Astrocyte of the cerebellum (primary cell): Measurements from ENCODE around the gene MORN1.

Experiments
- DNase-seq: peaks from one replicate; pipeline ENCODE4 v3.0.0-alpha.2; 2011; ENCODE audit warnings: low read depth
- H3K4me3 ChIP-seq: 2 replicates; pipeline ENCODE4 v1.5.1; 2011; ENCODE audit warnings: mild to moderate bottlenecking, low read depth, low read length, moderate library complexity
- CTCF ChIP-seq: IDR thresholded peaks from 2 replicates; pipeline ENCODE4 v1.5.1; 2012; ENCODE audit warnings: low read length, low read depth, moderate library complexity, mild to moderate bottlenecking; ENCODE audit errors: missing control alignments
- in situ Hi-C: cut with HindIII; loops from 2 replicates; pipeline ENCODE4 v1.10.0; 2017; ENCODE audit warnings: low sequenced_read_pairs

The MORN1 gene

DNA sequence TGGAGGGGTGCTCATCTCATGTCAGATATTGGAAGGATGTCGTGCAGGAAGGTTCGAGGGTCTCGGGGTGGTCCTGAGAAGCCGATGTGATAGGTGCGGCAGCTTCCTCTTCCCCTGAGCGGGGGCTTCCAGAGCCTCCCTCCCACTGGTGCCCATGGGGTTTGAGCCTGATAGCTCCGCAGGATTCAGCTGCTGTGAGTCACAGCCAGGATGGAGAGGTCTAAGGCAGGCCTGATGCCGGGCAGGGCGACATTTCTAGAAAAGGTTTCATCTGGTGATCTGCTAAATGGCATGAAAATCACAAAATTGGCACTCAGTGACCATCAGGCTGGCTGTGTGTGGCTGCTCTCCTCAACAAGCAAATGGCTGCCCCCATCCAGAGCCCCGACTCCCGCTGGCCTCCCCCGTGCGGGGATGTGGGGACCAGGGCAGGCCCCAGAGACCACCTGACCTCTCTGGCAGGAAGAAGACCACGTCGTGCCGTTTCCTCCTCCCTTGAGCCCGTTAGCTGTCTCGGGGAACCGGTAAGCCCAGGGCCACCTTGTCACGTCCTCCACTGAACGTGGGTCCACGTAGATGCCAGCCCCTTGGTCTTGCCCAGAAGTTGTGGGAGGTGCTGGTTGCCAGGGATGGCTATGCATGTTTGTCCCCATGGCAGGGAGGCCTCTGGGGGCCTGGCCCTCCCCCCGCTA lies 97.2 kb downstream of the MORN1 start:
- no peak overlapping the region for H3K4me3 ChIP-seq
- no peak for TF ChIP-seq CTCF
- DNase-seq: no peak
- in situ Hi-C loops: no loop called here

- DNase-seq: no peak
- TF ChIP-seq CTCF: no peak
- no peak overlapping the region for H3K4me3 ChIP-seq
- in situ Hi-C loops: no loop called here
Observed at GRCh38 chr1:2292725-2293450, 98.5 kb downstream of the MORN1 start.

DNA sequence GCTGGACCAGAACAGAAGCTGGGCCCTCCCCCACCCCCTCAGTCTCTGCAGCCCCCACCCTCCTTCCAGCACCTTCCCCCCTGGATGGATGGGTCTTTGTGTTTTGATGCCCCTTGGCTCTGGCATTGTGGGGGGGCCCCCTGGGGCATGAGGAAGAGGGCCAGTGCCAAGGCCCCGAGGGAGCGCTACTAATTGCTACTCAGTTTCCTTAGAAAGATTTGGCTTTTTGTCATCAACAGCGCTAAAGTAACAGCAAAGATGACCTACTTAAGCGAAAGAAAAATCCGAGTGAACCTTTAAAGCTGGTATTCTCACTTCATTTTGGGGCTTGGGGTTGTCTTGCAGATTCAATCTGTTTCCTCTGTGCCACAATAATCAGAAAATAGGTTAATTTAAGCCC lies 99.8 kb downstream of the MORN1 start:
- no peak overlapping the region for H3K4me3 ChIP-seq
- no peak for DNase-seq
- in situ Hi-C loops: no loop called here
- TF ChIP-seq CTCF: no peak

DNA sequence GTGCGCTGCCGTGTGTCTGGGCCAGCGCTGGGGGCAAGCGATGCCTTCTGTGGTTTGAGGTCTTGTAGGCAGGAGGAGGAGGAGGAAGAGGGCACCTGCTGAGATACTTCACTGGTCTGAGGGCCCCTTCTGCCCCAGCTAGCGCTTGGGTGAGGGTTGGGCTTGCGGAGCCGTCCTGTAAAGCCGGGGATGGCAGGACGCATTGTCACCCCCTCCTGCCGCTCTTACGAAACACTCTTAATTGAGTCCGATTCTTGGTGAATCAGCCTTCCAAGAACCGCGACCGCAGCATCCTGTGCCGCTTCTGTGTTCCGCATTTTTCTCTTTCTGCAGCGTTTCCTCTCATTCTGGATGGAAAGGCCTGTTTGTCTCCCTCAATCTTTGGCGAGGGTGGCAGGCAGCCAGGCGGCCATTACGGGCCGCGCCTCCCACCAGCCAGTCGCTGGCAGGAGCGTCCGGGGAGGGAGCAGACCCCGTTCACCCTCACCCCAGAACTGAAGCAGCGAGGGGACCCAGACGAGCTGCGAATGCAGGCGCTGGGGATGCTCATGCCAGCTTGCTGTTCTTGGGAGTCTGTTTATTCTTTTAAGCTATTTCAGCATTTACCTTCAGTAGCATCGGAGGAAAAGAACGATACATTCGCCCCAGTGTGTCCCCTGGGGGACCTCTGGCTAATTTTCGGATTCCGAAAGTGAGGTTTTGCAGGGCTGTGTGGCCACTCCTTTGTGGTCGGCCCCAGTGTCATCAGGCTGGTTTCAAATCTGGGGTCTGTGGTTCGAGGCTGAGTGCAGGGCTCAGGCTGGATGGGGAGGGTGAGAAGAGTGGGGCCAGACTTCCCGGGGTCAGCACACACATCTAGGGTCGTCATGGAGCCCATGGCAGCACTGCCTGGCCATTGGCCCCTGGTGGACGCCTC lies 100.5 kb downstream of the MORN1 start:
- peak overlapping the region; percentile 26 for H3K4me3 ChIP-seq
- in situ Hi-C loops: no loop called here
- peak; percentile 98 for DNase-seq
- TF ChIP-seq CTCF: no peak

- in situ Hi-C loops: no loop called here
- no peak for TF ChIP-seq CTCF
- no peak overlapping the region for H3K4me3 ChIP-seq
- DNase-seq: no peak
Observed at GRCh38 chr1:2290171-2290578, 101.2 kb downstream of the MORN1 start.

GRCh38 chr1:2289607-2290006 lies 101.7 kb downstream of the MORN1 start:
- no peak for DNase-seq
- TF ChIP-seq CTCF: no peak
- in situ Hi-C loops: no loop called here
- no peak overlapping the region for H3K4me3 ChIP-seq
